ENCODE data around the gene APBA2.

APBA2 gene

GRCh38 chr15:29134239-29134638 is 248.5 kb downstream of the APBA2 start:
- Histone ChIP-seq H3K4me3 (ENCODE audit: low read depth, low read length) (no peak overlapping the region), H3K27ac (ENCODE audit: low read depth, low read length) (no peak overlapping the region), H3K27me3 (ENCODE audit: control insufficient read depth, insufficient read depth, low read length) (no peaks in the 10 kb centered on the region), H3K9ac (ENCODE audit: low read length) (no peak overlapping the region), H3K4me1 (ENCODE audit: control insufficient read depth, insufficient read depth, low read length) (no peaks in the 10 kb centered on the region; the same call in 1 of the 2 replicates), H3K36me3 (ENCODE audit: control insufficient read depth, insufficient read depth, low read length) (no peaks in the 10 kb centered on the region), H3K9me3 (ENCODE audit: control insufficient read depth, insufficient read depth, low read depth, low read length) (no peaks in the 10 kb centered on the region)

GRCh38 chr15:29134641-29135308 is 249.0 kb downstream of the APBA2 start:
- H3K4me1 ChIP-seq (ENCODE audit: control insufficient read depth, insufficient read depth, low read length): peaks cover 3% of the 10 kb centered on the region
- no peak overlapping the region for H3K27ac ChIP-seq (ENCODE audit: low read depth, low read length)
- no peaks in the 10 kb centered on the region for H3K36me3 ChIP-seq (ENCODE audit: control insufficient read depth, insufficient read depth, low read length)
- no peaks in the 10 kb centered on the region for H3K9me3 ChIP-seq (ENCODE audit: control insufficient read depth, insufficient read depth, low read depth, low read length)
- H3K9ac ChIP-seq (ENCODE audit: low read length): no peak overlapping the region
- no peaks in the 10 kb centered on the region for H3K27me3 ChIP-seq (ENCODE audit: control insufficient read depth, insufficient read depth, low read length)
- H3K4me3 ChIP-seq (ENCODE audit: low read depth, low read length): no peak overlapping the region

- Histone ChIP-seq H3K4me1 (ENCODE audit: control insufficient read depth, insufficient read depth, low read length) (peaks cover 7% of the 10 kb centered on the region), H3K27me3 (ENCODE audit: control insufficient read depth, insufficient read depth, low read length) (no peaks in the 10 kb centered on the region), H3K9me3 (ENCODE audit: control insufficient read depth, insufficient read depth, low read depth, low read length) (no peaks in the 10 kb centered on the region), H3K27ac (ENCODE audit: low read depth, low read length) (no peak overlapping the region), H3K9ac (ENCODE audit: low read length) (no peak overlapping the region), H3K4me3 (ENCODE audit: low read depth, low read length) (no peak overlapping the region), H3K36me3 (ENCODE audit: control insufficient read depth, insufficient read depth, low read length) (no peaks in the 10 kb centered on the region)
Observed at GRCh38 chr15:29135309-29135657, 249.5 kb downstream of the APBA2 start.

- Histone ChIP-seq H3K4me1 (ENCODE audit: control insufficient read depth, insufficient read depth, low read length) (peaks cover 13% of the 10 kb centered on the region), H3K27ac (ENCODE audit: low read depth, low read length) (no peak overlapping the region), H3K9me3 (ENCODE audit: control insufficient read depth, insufficient read depth, low read depth, low read length) (no peaks in the 10 kb centered on the region), H3K4me3 (ENCODE audit: low read depth, low read length) (no peak overlapping the region), H3K27me3 (ENCODE audit: control insufficient read depth, insufficient read depth, low read length) (no peaks in the 10 kb centered on the region; the same call in 1 of the 2 replicates), H3K36me3 (ENCODE audit: control insufficient read depth, insufficient read depth, low read length) (no peaks in the 10 kb centered on the region), H3K9ac (ENCODE audit: low read length) (no peak overlapping the region)
Observed at GRCh38 chr15:29135702-29136646, 250.2 kb downstream of the APBA2 start.

GRCh38 chr15:29138260-29138659 is 252.5 kb downstream of the APBA2 start:
- Histone ChIP-seq H3K4me3 (ENCODE audit: low read depth, low read length) (no peak overlapping the region), H3K4me1 (ENCODE audit: control insufficient read depth, insufficient read depth, low read length) (peaks cover 18% of the 10 kb centered on the region), H3K27ac (ENCODE audit: low read depth, low read length) (no peak overlapping the region), H3K9ac (ENCODE audit: low read length) (no peak overlapping the region), H3K9me3 (ENCODE audit: control insufficient read depth, insufficient read depth, low read depth, low read length) (no peaks in the 10 kb centered on the region), H3K36me3 (ENCODE audit: control insufficient read depth, insufficient read depth, low read length) (no peaks in the 10 kb centered on the region), H3K27me3 (ENCODE audit: control insufficient read depth, insufficient read depth, low read length) (no peaks in the 10 kb centered on the region; the same call in 1 of the 2 replicates)

- H3K9me3 ChIP-seq (ENCODE audit: control insufficient read depth, insufficient read depth, low read depth, low read length): no peaks in the 10 kb centered on the region
- H3K36me3 ChIP-seq (ENCODE audit: control insufficient read depth, insufficient read depth, low read length): no peaks in the 10 kb centered on the region
- no peak overlapping the region for H3K4me3 ChIP-seq (ENCODE audit: low read depth, low read length)
- no peak overlapping the region for H3K9ac ChIP-seq (ENCODE audit: low read length)
- peaks cover 18% of the 10 kb centered on the region for H3K4me1 ChIP-seq (ENCODE audit: control insufficient read depth, insufficient read depth, low read length)
- no peak overlapping the region for H3K27ac ChIP-seq (ENCODE audit: low read depth, low read length)
- H3K27me3 ChIP-seq (ENCODE audit: control insufficient read depth, insufficient read depth, low read length): no peaks in the 10 kb centered on the region; the same call in 1 of the 2 replicates
Observed at GRCh38 chr15:29139072-29139471, 253.3 kb downstream of the APBA2 start.

- H3K27ac ChIP-seq (ENCODE audit: low read depth, low read length): no peak overlapping the region
- peak overlapping the region; percentile 52 for H3K4me3 ChIP-seq (ENCODE audit: low read depth, low read length)
- H3K9me3 ChIP-seq (ENCODE audit: control insufficient read depth, insufficient read depth, low read depth, low read length): no peaks in the 10 kb centered on the region
- peaks cover 18% of the 10 kb centered on the region for H3K4me1 ChIP-seq (ENCODE audit: control insufficient read depth, insufficient read depth, low read length)
- no peaks in the 10 kb centered on the region for H3K36me3 ChIP-seq (ENCODE audit: control insufficient read depth, insufficient read depth, low read length)
- H3K27me3 ChIP-seq (ENCODE audit: control insufficient read depth, insufficient read depth, low read length): no peaks in the 10 kb centered on the region; the same call in 1 of the 2 replicates
- no peak overlapping the region for H3K9ac ChIP-seq (ENCODE audit: low read length)
Observed at GRCh38 chr15:29139540-29140459, 254.0 kb downstream of the APBA2 start.

- Histone ChIP-seq H3K4me1 (ENCODE audit: control insufficient read depth, insufficient read depth, low read length) (peaks cover 18% of the 10 kb centered on the region), H3K27me3 (ENCODE audit: control insufficient read depth, insufficient read depth, low read length) (no peaks in the 10 kb centered on the region; the same call in 1 of the 2 replicates), H3K27ac (ENCODE audit: low read depth, low read length) (no peak overlapping the region), H3K9ac (ENCODE audit: low read length) (no peak overlapping the region), H3K9me3 (ENCODE audit: control insufficient read depth, insufficient read depth, low read depth, low read length) (no peaks in the 10 kb centered on the region), H3K4me3 (ENCODE audit: low read depth, low read length) (peak overlapping the region; percentile 52), H3K36me3 (ENCODE audit: control insufficient read depth, insufficient read depth, low read length) (no peaks in the 10 kb centered on the region)
Observed at GRCh38 chr15:29140475-29141307, 254.9 kb downstream of the APBA2 start.

- Histone ChIP-seq H3K27ac (ENCODE audit: low read depth, low read length) (no peak overlapping the region), H3K4me1 (ENCODE audit: control insufficient read depth, insufficient read depth, low read length) (peaks cover 18% of the 10 kb centered on the region), H3K9ac (ENCODE audit: low read length) (no peak overlapping the region), H3K27me3 (ENCODE audit: control insufficient read depth, insufficient read depth, low read length) (no peaks in the 10 kb centered on the region; the same call in 1 of the 2 replicates), H3K9me3 (ENCODE audit: control insufficient read depth, insufficient read depth, low read depth, low read length) (no peaks in the 10 kb centered on the region), H3K36me3 (ENCODE audit: control insufficient read depth, insufficient read depth, low read length) (no peaks in the 10 kb centered on the region), H3K4me3 (ENCODE audit: low read depth, low read length) (no peak overlapping the region)
Observed at GRCh38 chr15:29141308-29142128, 255.7 kb downstream of the APBA2 start.
